GM13977 (cell line): ENCODE measurements around the gene LYSMD2.

Experiments
- DNase-seq: peaks from one replicate; pipeline ENCODE4 v3.0.0; 2012; ENCODE audit warnings: low spot score
- CTCF ChIP-seq: IDR thresholded peaks from 2 replicates; pipeline ENCODE4 v1.5.1; 2012; ENCODE audit warnings: mild to moderate bottlenecking, control low read depth; ENCODE audit not compliant: insufficient read depth; ENCODE audit errors: extremely low read depth, missing control alignments
- in situ Hi-C: fragments of 300-500 bp; cut with MboI; formaldehyde crosslinking; loops from one replicate; pipeline ENCODE4 v1.12.0; 2022; ENCODE audit warnings: low sequenced_read_pairs, low pct_unique_long_range_greater_than_20kb, mixed read lengths, inconsistent platforms; ENCODE audit not compliant: unreplicated experiment

Gene LYSMD2

GRCh38 chr15:51697163-51697562, 40.3 kb downstream of the LYSMD2 start:
- DNase-seq = no peak
- in situ Hi-C loops = no loop called here
- no peak for TF ChIP-seq CTCF

- TF ChIP-seq CTCF = no peak
- in situ Hi-C loops = no loop called here
- DNase-seq = no peak
Measured at GRCh38 chr15:51696566-51696965, 40.9 kb downstream of the LYSMD2 start.

DNA sequence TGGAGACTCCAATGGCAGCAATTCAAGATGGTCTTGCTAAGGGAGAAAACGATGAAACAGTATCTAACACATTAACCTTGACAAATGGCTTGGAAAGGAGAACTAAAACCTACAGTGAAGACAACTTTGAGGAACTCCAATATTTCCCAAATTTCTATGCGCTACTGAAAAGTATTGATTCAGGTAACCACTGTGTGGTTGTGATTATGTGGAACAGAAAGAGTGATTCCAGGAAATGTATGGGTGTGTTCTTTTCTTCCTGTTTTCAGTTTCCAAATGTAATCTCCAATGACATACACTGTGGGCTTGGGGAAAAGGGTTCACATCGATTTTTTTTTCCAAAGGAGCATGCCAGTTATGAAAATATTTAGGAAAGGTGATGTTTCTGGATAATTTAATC, 45.3 kb downstream of the LYSMD2 start:
- no peak for TF ChIP-seq CTCF
- DNase-seq = no peak
- in situ Hi-C loops = no loop called here

GRCh38 chr15:51688863-51689262, 48.6 kb downstream of the LYSMD2 start:
- no peak for DNase-seq
- TF ChIP-seq CTCF = no peak

DNA sequence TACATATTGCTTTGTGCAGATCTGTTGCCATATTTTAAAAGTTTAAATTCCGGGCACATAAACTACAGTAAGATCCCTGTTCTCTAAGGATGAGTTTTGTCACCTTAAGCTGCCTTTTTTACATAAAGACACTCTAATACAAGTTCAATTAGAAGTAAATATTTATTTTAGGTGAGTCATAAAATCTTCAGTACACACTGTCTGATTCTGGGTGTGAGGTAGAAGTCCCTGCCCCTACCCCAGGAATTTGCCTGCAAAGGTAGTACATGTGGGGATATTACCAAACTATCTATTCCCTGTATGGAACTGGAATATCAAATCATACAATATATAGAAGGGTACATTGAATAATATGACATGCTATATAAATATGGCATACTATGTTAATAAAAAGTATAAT, 49.9 kb downstream of the LYSMD2 start:
- in situ Hi-C loops = no loop called here
- no peak for TF ChIP-seq CTCF
- DNase-seq = no peak

More at GRCh38 chr15:51688863-51689262, 48.6 kb downstream of the LYSMD2 start:
- in situ Hi-C loops = no loop called here

- DNase-seq = peak; percentile 45
- in situ Hi-C loops = no loop called here
Measured at GRCh38 chr15:51681303-51681963, 56.0 kb downstream of the LYSMD2 start, which contains the start of gene SCG3. Gene SCG3 (plus strand): TSS chr15:51681503. CDS start chr15:51681756, 253 bp downstream.

More at GRCh38 chr15:51681303-51681963, 56.0 kb downstream of the LYSMD2 start, which contains the start of gene SCG3:
- TF ChIP-seq CTCF = no peak
